IMR-90 (cell line): ENCODE results near the gene HAUS7. TPM values are rescaled to one million over a fixed set of nuclear protein-coding genes. Genes with fewer than 3 reads are reported as not detected.

ENCODE experiments used
- ATAC-seq: fragments of 200-7000 bp; cut with Tn5 transposase; 2 replicates; pipeline ENCODE4 v1.9.1; 2020; ENCODE audit warnings: low read depth, mild to moderate bottlenecking, moderate library complexity
- BruUV-seq: library from RNA; stranded (reverse); fragments of 400-500 nt; replicated peaks from 2 replicates; lab custom pipeline; 2021; lab: Mats Ljungman, UMichigan
- CTCF ChIA-PET: fragments of 300-600 bp; formaldehyde crosslinking; extraction: SDS; loops from one replicate; lab custom pipeline; 2021; ENCODE audit warnings: antibody characterized with exemption; lab: Yijun Ruan, JAX
- POLR2A ChIA-PET: fragments of 300-600 bp; sonication (Branson Sonifier 250); formaldehyde crosslinking; loops from one replicate; lab custom pipeline; 2022; ENCODE audit warnings: antibody characterized with exemption; ENCODE audit not compliant: unreplicated experiment; lab: Charles Lee
- DNase-seq: peaks from one replicate; pipeline ENCODE4 v3.0.0; 2013
- H2AFZ ChIP-seq: replicated peaks from 2 replicates; pipeline ENCODE3; 2013; ENCODE audit warnings: low read length, mild to moderate bottlenecking; ENCODE audit not compliant: poor library complexity
- H2AK5ac ChIP-seq: 2 replicates; pipeline ENCODE4 v1.6.1; 2013; ENCODE audit warnings: low read depth, low read length, inconsistent platforms
- H2AK9ac ChIP-seq: replicated peaks from 2 replicates; pipeline ENCODE3; 2013; ENCODE audit warnings: mild to moderate bottlenecking, low read depth, low read length, moderate library complexity; ENCODE audit not compliant: poor library complexity
- H2BK120ac ChIP-seq: 2 replicates; pipeline ENCODE4 v1.6.1; 2013; ENCODE audit warnings: low read depth, low read length, inconsistent platforms
- H2BK15ac ChIP-seq: 3 replicates; pipeline ENCODE4 v1.6.1; 2013; ENCODE audit warnings: low read depth, low read length, inconsistent platforms
- H2BK20ac ChIP-seq: 2 replicates; pipeline ENCODE4 v1.6.1; 2013; ENCODE audit warnings: low read depth, mild to moderate bottlenecking, inconsistent platforms, low read length, moderate library complexity
- H2BK5ac ChIP-seq: 2 replicates; pipeline ENCODE4 v1.6.1; 2013; ENCODE audit warnings: mild to moderate bottlenecking, low read depth, low read length, inconsistent platforms; ENCODE audit not compliant: poor library complexity, severe bottlenecking
- H3K14ac ChIP-seq: replicated peaks from 2 replicates; pipeline ENCODE4 v1.6.1; 2013; ENCODE audit warnings: low read depth, low read length, inconsistent platforms
- H3K18ac ChIP-seq: 2 replicates; pipeline ENCODE4 v1.6.1; 2013; ENCODE audit warnings: low read depth, low read length, control low read depth
- H3K23ac ChIP-seq: 2 replicates; pipeline ENCODE4 v1.6.1; 2013; ENCODE audit warnings: low read depth, low read length, inconsistent platforms
- H3K27ac ChIP-seq: 2 replicates; pipeline ENCODE4 v1.5.1; 2013; ENCODE audit warnings: mild to moderate bottlenecking, control low read depth, low read length; ENCODE audit not compliant: insufficient read depth
- H3K27me3 ChIP-seq: 2 replicates; pipeline ENCODE4 v1.6.1; 2013; ENCODE audit warnings: low read length; ENCODE audit not compliant: control insufficient read depth, insufficient read depth
- H3K36me3 ChIP-seq: 2 replicates; pipeline ENCODE4 v1.6.1; 2013; ENCODE audit warnings: low read length, mixed read lengths; ENCODE audit not compliant: control insufficient read depth, insufficient read depth
- H3K4ac ChIP-seq: 2 replicates; pipeline ENCODE4 v1.6.1; 2013; ENCODE audit warnings: low read depth, low read length, inconsistent platforms
- H3K4me1 ChIP-seq: 2 replicates; pipeline ENCODE4 v1.6.1; 2013; ENCODE audit warnings: low read length, mixed read lengths; ENCODE audit not compliant: control insufficient read depth, insufficient read depth
- H3K4me2 ChIP-seq: 2 replicates; pipeline ENCODE4 v1.6.1; 2013; ENCODE audit warnings: low read depth, mild to moderate bottlenecking, control low read depth, low read length, moderate library complexity
- H3K4me3 ChIP-seq: 2 replicates; pipeline ENCODE4 v1.5.1; 2013; ENCODE audit warnings: low read depth, mild to moderate bottlenecking, control low read depth, low read length, moderate library complexity; ENCODE audit not compliant: insufficient read depth
- H3K56ac ChIP-seq: 2 replicates; pipeline ENCODE4 v1.6.1; 2013; ENCODE audit warnings: low read length, inconsistent platforms; ENCODE audit not compliant: insufficient read depth; ENCODE audit errors: extremely low read depth
- H3K79me1 ChIP-seq, 2 experiments: 2 replicates each; pipeline ENCODE4 v1.6.1; 2013; ENCODE audit warnings: low read length in 2 of 2, inconsistent platforms in 1 of 2, low read depth in 1 of 2
- H3K9ac ChIP-seq: 2 replicates; pipeline ENCODE4 v1.6.1; 2013; ENCODE audit warnings: low read depth, low read length, control low read depth
- H3K9me1 ChIP-seq: 2 replicates; pipeline ENCODE4 v1.6.1; 2013; ENCODE audit warnings: low read length, inconsistent platforms; ENCODE audit not compliant: insufficient read depth
- H3K9me3 ChIP-seq: 2 replicates; pipeline ENCODE4 v1.6.1; 2013; ENCODE audit warnings: low read length; ENCODE audit not compliant: control insufficient read depth, insufficient read depth
- H4K20me1 ChIP-seq: 2 replicates; pipeline ENCODE4 v1.6.1; 2013; ENCODE audit warnings: low read length, inconsistent platforms; ENCODE audit not compliant: insufficient read depth
- H4K5ac ChIP-seq: 2 replicates; pipeline ENCODE4 v1.6.1; 2013; ENCODE audit warnings: mild to moderate bottlenecking, low read depth, low read length, control low read depth
- H4K8ac ChIP-seq, 2 experiments: 2 replicates each; pipeline ENCODE4 v1.6.1; 2013; ENCODE audit warnings: low read depth in 2 of 2, low read length in 2 of 2, control low read depth in 1 of 2, inconsistent platforms in 1 of 2
- H4K91ac ChIP-seq: 2 replicates; pipeline ENCODE4 v1.6.1; 2013; ENCODE audit warnings: low read depth, low read length, inconsistent platforms; ENCODE audit not compliant: insufficient read depth
- BHLHE40 ChIP-seq: fragments of 150-350 bp; IDR thresholded peaks from 2 replicates; pipeline ENCODE4 v1.6.1; 2016; ENCODE audit warnings: mild to moderate bottlenecking, low read depth, low read length
- CEBPB ChIP-seq: IDR thresholded peaks from 2 replicates; pipeline ENCODE4 v1.6.1; 2012; ENCODE audit warnings: low read depth, low read length, improper control_type of control experiment
- CHD1 ChIP-seq: IDR thresholded peaks from 2 replicates; pipeline ENCODE4 v1.6.1; 2012; ENCODE audit warnings: low read depth, low read length, improper control_type of control experiment
- FOS ChIP-seq: fragments of 150-350 bp; IDR thresholded peaks from 2 replicates; pipeline ENCODE4 v1.6.1; 2016; ENCODE audit warnings: low read depth, low read length
- MAFK ChIP-seq: IDR thresholded peaks from 2 replicates; pipeline ENCODE4 v1.6.1; 2012; ENCODE audit warnings: low read depth, low read length, improper control_type of control experiment
- MAZ ChIP-seq: IDR thresholded peaks from 2 replicates; pipeline ENCODE4 v1.6.1; 2012; ENCODE audit warnings: low read depth, mild to moderate bottlenecking, low read length, improper control_type of control experiment, moderate library complexity, borderline replicate concordance
- MXI1 ChIP-seq: IDR thresholded peaks from 2 replicates; pipeline ENCODE4 v1.6.1; 2012; ENCODE audit warnings: low read depth, mild to moderate bottlenecking, low read length, moderate library complexity, borderline replicate concordance
- NFE2L2 ChIP-seq: fragments of 150-350 bp; IDR thresholded peaks from 2 replicates; pipeline ENCODE4 v1.6.1; 2016; ENCODE audit warnings: low read depth, mild to moderate bottlenecking, low read length
- POLR2A ChIP-seq: IDR thresholded peaks from 2 replicates; pipeline ENCODE4 v1.6.1; 2012; ENCODE audit warnings: mild to moderate bottlenecking, low read depth, low read length
- RAD21 ChIP-seq: IDR thresholded peaks from 2 replicates; pipeline ENCODE4 v1.6.1; 2012; ENCODE audit warnings: low read length, improper control_type of control experiment
- RCOR1 ChIP-seq: IDR thresholded peaks from 2 replicates; pipeline ENCODE4 v1.6.1; 2012; ENCODE audit warnings: mild to moderate bottlenecking, low read length, improper control_type of control experiment; ENCODE audit not compliant: insufficient replicate concordance
- RFX5 ChIP-seq: IDR thresholded peaks from 2 replicates; pipeline ENCODE4 v1.8.0; 2012; ENCODE audit warnings: low read depth, mild to moderate bottlenecking, low read length, moderate library complexity
- SMC3 ChIP-seq: fragments of 150-350 bp; IDR thresholded peaks from 2 replicates; pipeline ENCODE4 v1.6.1; 2016; ENCODE audit warnings: low read depth, mild to moderate bottlenecking, antibody characterized with exemption, low read length, moderate library complexity
- WGBS, 2 experiments: methylation state at CpG; one replicate each; pipeline versions ENCODE4 v1.1.5 to v1.1.7; 2013; ENCODE audit warnings: missing lambda C conversion rate in 2 of 2; ENCODE audit not compliant: insufficient read length in 1 of 2; ENCODE audit errors: extremely low coverage in 2 of 2; 5-methylcytosine and 5-hydroxymethylcytosine counted together
- dilution Hi-C: fragments of 300-500 bp; cut with HindIII; formaldehyde crosslinking; loops from one replicate; pipeline ENCODE4 v1.14.3; 2018; ENCODE audit warnings: low sequenced_read_pairs; ENCODE audit not compliant: unreplicated experiment
- in situ Hi-C: fragments of 300-500 bp; cut with MboI; formaldehyde crosslinking; loops from 3 replicates; pipeline ENCODE4 v1.14.3; 2019; ENCODE audit warnings: low sequenced_read_pairs, inconsistent platforms, mixed read lengths
- intact Hi-C: fragments of 100-400 bp; cut with micrococcal nuclease; formaldehyde crosslinking; loops from 2 replicates; pipeline ENCODE4 v1.10.0; 2022
- polyA plus RNA-seq, 3 experiments: library from polyadenylated mRNA; depleted of rRNA; stranded (reverse); fragments of >200 nt; gene quantifications; 2 replicates each; pipeline ENCODE4 v1.2.3, GENCODE V29; 2012; ENCODE audit warnings: low replicate concordance in 1 of 3
- total RNA-seq: library from RNA; depleted of rRNA; stranded (reverse); fragments of >200 nt; gene quantifications from 2 replicates; pipeline ENCODE4 v1.2.3, GENCODE V29; 2012
- TF ChIP-seq, protein P1 (sequence below): conservative IDR thresholded peaks from 2 replicates; pipeline ENCODE4 v1.5.1; 2012; ENCODE audit warnings: mild to moderate bottlenecking, low read depth, low read length, improper control_type of control experiment
- TF ChIP-seq, protein P2 (sequence below): fragments of 150-350 bp; IDR thresholded peaks from 2 replicates; pipeline ENCODE4 v1.6.1; 2017; ENCODE audit warnings: mild to moderate bottlenecking, antibody characterized with exemption, low read length, low read depth
- TF ChIP-seq, protein P3 (sequence below): fragments of 150-350 bp; IDR thresholded peaks from 2 replicates; pipeline ENCODE4 v1.6.1; 2016; ENCODE audit warnings: low read depth, mild to moderate bottlenecking, low read length, moderate library complexity, borderline replicate concordance

The HAUS7 gene
- total and polyA plus RNA-seq, 2 of the 4 experiments (the other 2 are of a cell fraction), result 10.8 to 25.9 TPM

GRCh38 chrX:153510383-153510782, 40.0 kb upstream of the HAUS7 start:
- Histone ChIP-seq H3K23ac (no peak overlapping the region), H3K9ac (no peak overlapping the region), H3K4me1 (no peaks in the 10 kb centered on the region), H3K18ac (no peak overlapping the region), H3K36me3 (no peaks in the 10 kb centered on the region), H2BK20ac (no peak overlapping the region), H3K9me1 (no peaks in the 10 kb centered on the region; the same call in 1 of the 2 replicates), H3K56ac (no peak overlapping the region), H2AK5ac (no peak overlapping the region), H3K4me2 (no peak overlapping the region), H4K5ac (no peak overlapping the region), H2AFZ (no peak overlapping the region), H2BK5ac (no peak overlapping the region), H3K27me3 (peaks cover 3% of the 10 kb centered on the region; the same call in 1 of the 2 replicates), H3K4ac (no peak overlapping the region), H3K9me3 (no peaks in the 10 kb centered on the region), H3K14ac (no peak overlapping the region), H2BK15ac (no peak overlapping the region), H4K20me1 (no peaks in the 10 kb centered on the region), H3K27ac (no peak overlapping the region), H2BK120ac (no peak overlapping the region), H2AK9ac (peak overlapping the region; percentile 70), H3K4me3 (no peak overlapping the region), H4K91ac (no peak overlapping the region), H4K8ac (no peak overlapping the region), H3K79me1 (no peaks in the 10 kb centered on the region)
- intact Hi-C loops (no loop called here), in situ Hi-C loops (no loop called here), dilution Hi-C loops (no loop called here)
- POLR2A ChIA-PET, result no interaction called here
- TF ChIP-seq MXI1 (no peak), RAD21 (no peak), FOS (no peak), CEBPB (no peak), MAZ (no peak), RFX5 (no peak), CHD1 (no peak), POLR2A (no peak), RCOR1 (no peak), NFE2L2 (no peak), SMC3 (no peak), BHLHE40 (no peak), MAFK (no peak)
- TF ChIP-seq, protein P1, sequence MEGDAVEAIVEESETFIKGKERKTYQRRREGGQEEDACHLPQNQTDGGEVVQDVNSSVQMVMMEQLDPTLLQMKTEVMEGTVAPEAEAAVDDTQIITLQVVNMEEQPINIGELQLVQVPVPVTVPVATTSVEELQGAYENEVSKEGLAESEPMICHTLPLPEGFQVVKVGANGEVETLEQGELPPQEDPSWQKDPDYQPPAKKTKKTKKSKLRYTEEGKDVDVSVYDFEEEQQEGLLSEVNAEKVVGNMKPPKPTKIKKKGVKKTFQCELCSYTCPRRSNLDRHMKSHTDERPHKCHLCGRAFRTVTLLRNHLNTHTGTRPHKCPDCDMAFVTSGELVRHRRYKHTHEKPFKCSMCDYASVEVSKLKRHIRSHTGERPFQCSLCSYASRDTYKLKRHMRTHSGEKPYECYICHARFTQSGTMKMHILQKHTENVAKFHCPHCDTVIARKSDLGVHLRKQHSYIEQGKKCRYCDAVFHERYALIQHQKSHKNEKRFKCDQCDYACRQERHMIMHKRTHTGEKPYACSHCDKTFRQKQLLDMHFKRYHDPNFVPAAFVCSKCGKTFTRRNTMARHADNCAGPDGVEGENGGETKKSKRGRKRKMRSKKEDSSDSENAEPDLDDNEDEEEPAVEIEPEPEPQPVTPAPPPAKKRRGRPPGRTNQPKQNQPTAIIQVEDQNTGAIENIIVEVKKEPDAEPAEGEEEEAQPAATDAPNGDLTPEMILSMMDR, result no peak
- TF ChIP-seq, protein P2, sequence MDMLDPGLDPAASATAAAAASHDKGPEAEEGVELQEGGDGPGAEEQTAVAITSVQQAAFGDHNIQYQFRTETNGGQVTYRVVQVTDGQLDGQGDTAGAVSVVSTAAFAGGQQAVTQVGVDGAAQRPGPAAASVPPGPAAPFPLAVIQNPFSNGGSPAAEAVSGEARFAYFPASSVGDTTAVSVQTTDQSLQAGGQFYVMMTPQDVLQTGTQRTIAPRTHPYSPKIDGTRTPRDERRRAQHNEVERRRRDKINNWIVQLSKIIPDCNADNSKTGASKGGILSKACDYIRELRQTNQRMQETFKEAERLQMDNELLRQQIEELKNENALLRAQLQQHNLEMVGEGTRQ, result no peak
- TF ChIP-seq, protein P3, sequence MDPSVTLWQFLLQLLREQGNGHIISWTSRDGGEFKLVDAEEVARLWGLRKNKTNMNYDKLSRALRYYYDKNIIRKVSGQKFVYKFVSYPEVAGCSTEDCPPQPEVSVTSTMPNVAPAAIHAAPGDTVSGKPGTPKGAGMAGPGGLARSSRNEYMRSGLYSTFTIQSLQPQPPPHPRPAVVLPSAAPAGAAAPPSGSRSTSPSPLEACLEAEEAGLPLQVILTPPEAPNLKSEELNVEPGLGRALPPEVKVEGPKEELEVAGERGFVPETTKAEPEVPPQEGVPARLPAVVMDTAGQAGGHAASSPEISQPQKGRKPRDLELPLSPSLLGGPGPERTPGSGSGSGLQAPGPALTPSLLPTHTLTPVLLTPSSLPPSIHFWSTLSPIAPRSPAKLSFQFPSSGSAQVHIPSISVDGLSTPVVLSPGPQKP, result no peak
- 72% methylated on average over 2 of the region's 11 CpGs; no CpG with 5 or more reads in 1 of the 2 experiments for WGBS, 2 experiments
- no TSS peak for BruUV-seq
- DNase-seq, result no peak
- CTCF ChIA-PET, result interaction anchor here (0.6 to 1.6 kb wide), 3 partner anchors 29 to 556 kb away, joined by 3 to 7 read pairs (median 3); no protein-coding TSS in a partner anchor
- ATAC-seq, result no peak
